Right atrium auricular region (tissue), 2 donors: Measurements from ENCODE around the gene GNAO1. TPM values are rescaled to one million over a fixed set of nuclear protein-coding genes. Genes with fewer than 3 reads are reported as not detected.

Source experiments
- DNase-seq: peaks from one replicate; pipeline ENCODE4 v3.0.0-alpha.2; 2019; ENCODE audit warnings: low spot score
- H3K27ac ChIP-seq, 2 donors: fragments of 200-600 bp; sonication (generic); 1 replicate in 1 of 2; 2 replicates in 1 of 2; pipeline ENCODE4 v1.5.1; 2016 to 2019
- H3K27me3 ChIP-seq, 2 donors: fragments of 200-600 bp; sonication (generic); one replicate each; pipeline versions ENCODE4 v1.5.1 to v1.6.0; 2017 to 2019
- H3K36me3 ChIP-seq: fragments of 200-600 bp; sonication (generic); one replicate; pipeline ENCODE4 v1.5.1; 2016
- H3K4me1 ChIP-seq, 2 donors: fragments of 200-600 bp; sonication (generic); one replicate each; pipeline versions ENCODE4 v1.5.1 to v1.6.0; 2017 to 2019
- H3K4me3 ChIP-seq, 2 donors: fragments of 200-600 bp; sonication (generic); 1 replicate in 1 of 2; 2 replicates in 1 of 2; pipeline ENCODE4 v1.5.1; 2017 to 2019; ENCODE audit warnings: mild to moderate bottlenecking in 1 of 2, moderate library complexity in 1 of 2
- H3K9me3 ChIP-seq, 2 donors: fragments of 200-600 bp; sonication (generic); one replicate each; pipeline ENCODE4 v1.5.1; 2019
- CTCF ChIP-seq, 2 donors: fragments of 200-600 bp; sonication (generic); IDR thresholded peaks; one replicate each; pipeline ENCODE4 v1.5.1; 2019; ENCODE audit warnings: antibody characterized with exemption in 2 of 2
- total RNA-seq, 2 donors: library from RNA; depleted of rRNA; stranded (reverse); fragments of >200 nt; gene quantifications; one replicate each; pipeline ENCODE4 v1.1.0, GENCODE V29; 2016

GNAO1 gene
- 10 to 100 TPM; 43.1 to 54.8 TPM for total RNA-seq

GRCh38 chr16:56191156-56191815 is at the start of gene GNAO1:
TSS of gene GNAO1 (plus strand) at chr16:56191489. CDS start at chr16:56192236, 747 bp downstream.
- Histone ChIP-seq H3K4me3 (peak within 1 kb of the TSS; percentile 56 to 73), H3K27ac (peak within 1 kb of the TSS; percentile 93 to 95), H3K9me3 (no peaks in the 10 kb centered on the region), H3K27me3 (no peaks in the 10 kb centered on the region), H3K4me1 (peaks cover 0 to 41% of the 10 kb centered on the region in 2 donors), H3K36me3 (no peaks in the 10 kb centered on the region)
- peak; percentile 64 for DNase-seq
- no peak for TF ChIP-seq CTCF (IDR thresholded peaks at IDR 0.05)

- H3K9me3 ChIP-seq = no peaks in the 10 kb centered on the region
- H3K4me3 ChIP-seq = no peak overlapping the region
- H3K4me1 ChIP-seq = no peaks in the 10 kb centered on the region
- no peak for TF ChIP-seq CTCF (IDR thresholded peaks at IDR 0.05)
- H3K27me3 ChIP-seq = no peaks in the 10 kb centered on the region
- H3K27ac ChIP-seq = no peak overlapping the region
- DNase-seq = no peak
- H3K36me3 ChIP-seq = no peaks in the 10 kb centered on the region
Measured at GRCh38 chr16:56143666-56144065, 47.6 kb upstream of the GNAO1 start.

GRCh38 chr16:56145369-56145768 is 45.9 kb upstream of the GNAO1 start:
- H3K36me3 ChIP-seq = no peaks in the 10 kb centered on the region
- no peaks in the 10 kb centered on the region for H3K4me1 ChIP-seq
- H3K9me3 ChIP-seq = no peaks in the 10 kb centered on the region
- H3K4me3 ChIP-seq = no peak overlapping the region
- no peak for TF ChIP-seq CTCF (IDR thresholded peaks at IDR 0.05)
- no peak overlapping the region for H3K27ac ChIP-seq
- H3K27me3 ChIP-seq = no peaks in the 10 kb centered on the region
- no peak for DNase-seq

- Histone ChIP-seq H3K4me1 (no peaks in the 10 kb centered on the region), H3K36me3 (no peaks in the 10 kb centered on the region), H3K27me3 (no peaks in the 10 kb centered on the region), H3K4me3 (no peak overlapping the region), H3K27ac (no peak overlapping the region), H3K9me3 (no peaks in the 10 kb centered on the region)
- no peak for DNase-seq
- no peak for TF ChIP-seq CTCF (IDR thresholded peaks at IDR 0.05)
Measured at GRCh38 chr16:56151621-56152020, 39.7 kb upstream of the GNAO1 start.

GRCh38 chr16:56161658-56162057 is 29.6 kb upstream of the GNAO1 start:
- H3K4me3 ChIP-seq = no peak overlapping the region
- H3K4me1 ChIP-seq = peaks cover 0 to 27% of the 10 kb centered on the region in 2 donors
- H3K27ac ChIP-seq = peak overlapping the region; percentile 39 to 80
- TF ChIP-seq CTCF (IDR thresholded peaks at IDR 0.05) = no peak
- H3K27me3 ChIP-seq = no peaks in the 10 kb centered on the region
- no peaks in the 10 kb centered on the region for H3K9me3 ChIP-seq
- no peaks in the 10 kb centered on the region for H3K36me3 ChIP-seq
- DNase-seq = no peak

GRCh38 chr16:56163089-56163488 is 28.2 kb upstream of the GNAO1 start:
- DNase-seq = no peak
- Histone ChIP-seq H3K36me3 (no peaks in the 10 kb centered on the region), H3K4me1 (peaks cover 0 to 27% of the 10 kb centered on the region in 2 donors), H3K9me3 (no peaks in the 10 kb centered on the region), H3K4me3 (no peak overlapping the region), H3K27me3 (no peaks in the 10 kb centered on the region), H3K27ac (peak overlapping the region; percentile 39 to 80)
- no peak for TF ChIP-seq CTCF (IDR thresholded peaks at IDR 0.05)
